Measurements from ENCODE around the gene LSP1.

LSP1 gene

GRCh38 chr11:1893581-1894359, 40.9 kb downstream of the LSP1 start:
- DNase-seq: no peak

- no peak for DNase-seq
Observed at GRCh38 chr11:1894759-1895158, 41.9 kb downstream of the LSP1 start.

GRCh38 chr11:1896468-1896867, 43.6 kb downstream of the LSP1 start:
- no peak for DNase-seq

GRCh38 chr11:1896923-1897322, 44.0 kb downstream of the LSP1 start:
- DNase-seq: no peak

GRCh38 chr11:1899090-1899489, 46.2 kb downstream of the LSP1 start:
- DNase-seq: no peak

GRCh38 chr11:1899686-1900085, 46.8 kb downstream of the LSP1 start:
- no peak for DNase-seq

- DNase-seq: no peak
Observed at GRCh38 chr11:1906181-1906580, 53.3 kb downstream of the LSP1 start.

- DNase-seq: no peak
Observed at GRCh38 chr11:1906611-1907423, 53.9 kb downstream of the LSP1 start.

- no peak for DNase-seq
Observed at GRCh38 chr11:1908618-1909017, 55.7 kb downstream of the LSP1 start.

GRCh38 chr11:1909524-1909923, 56.6 kb downstream of the LSP1 start:
- DNase-seq: no peak

- DNase-seq: no peak
Observed at GRCh38 chr11:1912289-1912878, 59.5 kb downstream of the LSP1 start.

- DNase-seq: no peak
Observed at GRCh38 chr11:1913271-1914060, 60.6 kb downstream of the LSP1 start.

- DNase-seq: no peak
Observed at GRCh38 chr11:1915795-1916131, 62.9 kb downstream of the LSP1 start.

GRCh38 chr11:1916132-1916985, 63.5 kb downstream of the LSP1 start:
- DNase-seq: no peak

- no peak for DNase-seq
Observed at GRCh38 chr11:1916986-1917522, 64.2 kb downstream of the LSP1 start.

- no peak for DNase-seq
Observed at GRCh38 chr11:1917523-1918435, 64.9 kb downstream of the LSP1 start.

GRCh38 chr11:1918436-1919315, 65.8 kb downstream of the LSP1 start:
- DNase-seq: no peak

GRCh38 chr11:1919391-1920127, 66.7 kb downstream of the LSP1 start, which contains the start of gene TNNT3:
TSS of gene TNNT3 (plus strand) at chr11:1919703. CDS start at chr11:1922875, 3,172 bp downstream.
- no peak for DNase-seq

Measured in DMS79 (cell line).